Measurements from ENCODE around the gene SLC1A2.

DNA sequence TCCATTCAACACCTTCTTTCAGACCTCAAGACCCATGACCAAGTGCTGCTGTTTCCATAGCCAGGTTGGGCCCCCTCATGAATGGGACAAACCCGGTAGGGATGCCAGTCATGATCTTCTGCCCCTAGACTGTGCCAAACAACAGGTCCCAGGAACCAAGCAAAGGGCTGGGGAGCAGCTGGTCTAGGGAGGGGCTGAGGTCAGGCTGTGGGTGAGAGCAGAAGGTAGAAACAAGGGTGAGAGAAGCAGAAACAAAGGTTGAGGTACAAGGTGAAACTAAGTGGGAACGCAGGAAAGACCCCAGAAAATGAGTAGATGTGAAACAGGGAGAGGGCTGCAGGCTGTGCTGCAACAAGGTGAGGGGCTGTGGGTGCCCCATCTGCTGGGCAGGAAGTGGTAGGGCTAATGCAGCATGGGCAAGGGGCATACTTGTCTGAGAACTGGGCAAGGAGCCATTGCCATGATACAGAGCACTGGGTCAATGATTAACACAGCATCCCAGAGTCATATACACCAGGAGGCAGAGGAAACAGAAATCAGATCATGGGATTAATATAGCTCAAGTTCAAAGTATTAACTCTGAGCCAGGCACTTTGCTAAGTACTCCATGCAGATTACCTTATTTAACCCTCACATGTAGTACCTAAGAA, 45.9 kb downstream of the SLC1A2 start:
- TF ChIP-seq, protein P1, sequence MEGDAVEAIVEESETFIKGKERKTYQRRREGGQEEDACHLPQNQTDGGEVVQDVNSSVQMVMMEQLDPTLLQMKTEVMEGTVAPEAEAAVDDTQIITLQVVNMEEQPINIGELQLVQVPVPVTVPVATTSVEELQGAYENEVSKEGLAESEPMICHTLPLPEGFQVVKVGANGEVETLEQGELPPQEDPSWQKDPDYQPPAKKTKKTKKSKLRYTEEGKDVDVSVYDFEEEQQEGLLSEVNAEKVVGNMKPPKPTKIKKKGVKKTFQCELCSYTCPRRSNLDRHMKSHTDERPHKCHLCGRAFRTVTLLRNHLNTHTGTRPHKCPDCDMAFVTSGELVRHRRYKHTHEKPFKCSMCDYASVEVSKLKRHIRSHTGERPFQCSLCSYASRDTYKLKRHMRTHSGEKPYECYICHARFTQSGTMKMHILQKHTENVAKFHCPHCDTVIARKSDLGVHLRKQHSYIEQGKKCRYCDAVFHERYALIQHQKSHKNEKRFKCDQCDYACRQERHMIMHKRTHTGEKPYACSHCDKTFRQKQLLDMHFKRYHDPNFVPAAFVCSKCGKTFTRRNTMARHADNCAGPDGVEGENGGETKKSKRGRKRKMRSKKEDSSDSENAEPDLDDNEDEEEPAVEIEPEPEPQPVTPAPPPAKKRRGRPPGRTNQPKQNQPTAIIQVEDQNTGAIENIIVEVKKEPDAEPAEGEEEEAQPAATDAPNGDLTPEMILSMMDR (conservative IDR thresholded peaks at IDR 0.05; ENCODE audit: low read depth in 2 of 2): no peak; a peak in 1 of 4 replicates
- no peak for TF ChIP-seq POLR2AphosphoS5 (IDR thresholded peaks at IDR 0.05; ENCODE audit: low read depth)

All from GM23338 (cell line).